NCI-H146 (cell line): ENCODE data around the gene C5.

ENCODE experiments used
- DNase-seq: peaks from one replicate; lab custom pipeline; 2025; lab: John Stamatoyannopoulos, UW

The C5 gene

DNA sequence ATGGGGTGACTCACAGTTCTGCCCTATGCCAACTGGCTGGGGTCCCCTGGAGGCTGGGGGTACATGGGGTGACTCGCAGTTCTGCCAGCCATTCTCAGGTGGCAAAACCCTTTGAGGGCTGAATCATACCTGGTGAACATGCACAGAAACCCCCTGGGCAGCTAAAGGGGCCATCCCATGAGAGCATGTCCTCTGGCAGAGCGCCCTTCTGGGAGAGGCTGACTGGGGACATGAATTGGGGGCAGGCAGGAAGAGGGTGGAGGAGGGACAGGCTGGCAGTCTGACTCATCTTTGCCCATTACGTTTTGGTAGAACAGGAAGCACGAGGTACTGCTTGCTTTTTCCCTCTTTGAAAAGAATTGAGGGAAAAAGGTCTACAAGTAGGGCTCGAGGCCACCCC is 140.2 kb downstream of the C5 start:
- DNase-seq: no peak

DNA sequence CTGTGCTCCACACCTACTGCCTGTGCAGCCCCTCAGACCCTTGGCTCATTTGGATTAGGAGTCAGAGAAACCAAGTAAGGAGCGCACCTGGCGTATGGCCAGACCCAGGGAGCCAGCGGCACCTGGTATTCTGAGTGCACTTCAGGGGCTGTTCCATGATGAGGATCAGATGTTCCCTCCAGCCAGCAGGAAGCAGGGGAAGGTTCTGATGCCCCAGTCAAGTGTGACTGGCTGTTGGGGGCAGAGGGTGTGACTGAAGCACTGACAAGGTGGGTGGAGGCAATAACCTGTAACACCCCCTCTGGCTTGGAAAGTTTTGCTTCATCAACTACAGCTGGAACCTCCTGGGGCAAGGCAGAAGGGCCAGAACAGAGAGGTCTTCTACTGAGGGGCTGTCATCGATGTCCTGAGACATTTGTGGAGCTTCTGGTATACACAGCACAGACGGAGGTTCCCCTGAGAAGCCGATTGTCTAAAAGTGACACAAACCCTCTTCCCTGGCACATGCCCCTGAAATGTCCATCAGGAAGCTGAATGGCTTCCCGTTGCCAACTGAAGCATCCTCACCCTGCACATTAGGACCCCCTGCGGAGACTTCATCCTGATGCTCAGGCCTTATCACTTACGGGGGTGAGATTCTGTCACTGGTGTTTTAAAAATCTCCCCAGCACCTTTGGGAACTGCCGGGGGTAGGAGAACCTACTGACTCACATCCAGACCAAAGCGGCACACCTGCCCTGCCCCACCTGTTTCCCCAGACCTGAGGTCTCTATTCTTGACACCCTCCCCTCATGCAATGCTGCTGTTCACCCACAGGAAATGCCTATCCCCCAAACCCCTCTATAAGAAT is 144.5 kb downstream of the C5 start:
- DNase-seq: no peak

GRCh38 chr9:120904978-120905301 is 145.1 kb downstream of the C5 start:
- no peak for DNase-seq

DNA sequence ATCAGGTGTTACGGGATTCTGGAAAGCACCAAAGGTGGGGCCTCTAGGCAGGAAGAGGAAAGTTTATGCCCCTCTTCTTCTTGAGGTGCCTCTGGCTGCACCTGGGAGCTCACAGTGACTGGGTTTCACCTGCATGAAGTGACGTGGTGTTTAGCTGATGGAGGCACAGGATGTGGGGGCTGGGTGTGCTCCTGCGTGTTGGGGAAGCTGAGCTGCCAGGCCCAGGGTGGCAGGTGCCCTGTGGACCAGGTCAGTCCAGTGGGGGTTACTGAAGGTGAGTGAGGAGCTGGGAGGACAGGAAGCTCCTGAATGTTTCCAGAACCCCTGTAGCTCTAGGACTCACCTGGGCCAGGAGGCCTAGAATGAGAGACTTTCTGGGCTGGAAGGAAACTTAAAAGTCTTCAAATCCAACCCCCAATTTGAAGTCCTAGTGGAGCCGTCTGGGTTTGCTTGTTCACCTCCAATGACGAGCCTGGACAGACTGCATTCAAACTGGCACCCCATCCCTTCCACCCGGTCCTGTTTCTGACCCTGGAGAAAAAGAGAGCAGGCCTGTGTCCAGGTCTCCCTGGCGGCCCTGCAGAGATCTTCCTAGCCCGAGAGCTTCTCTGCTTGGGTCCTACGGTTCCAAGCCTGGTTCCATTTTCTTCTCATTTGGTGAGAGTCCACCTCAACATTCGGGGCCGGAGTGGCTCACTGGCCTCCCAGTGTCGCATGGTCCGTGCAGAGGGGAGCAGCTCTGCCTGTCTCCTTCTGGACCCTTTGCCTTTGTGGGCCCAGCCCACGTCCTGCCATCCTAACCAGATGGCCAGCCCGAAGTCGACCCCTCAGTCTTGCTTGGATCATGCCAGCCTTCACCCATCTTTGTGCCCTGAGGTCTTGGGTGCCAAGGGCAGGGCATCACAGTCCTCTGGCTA is 145.8 kb downstream of the C5 start:
- DNase-seq: no peak

DNA sequence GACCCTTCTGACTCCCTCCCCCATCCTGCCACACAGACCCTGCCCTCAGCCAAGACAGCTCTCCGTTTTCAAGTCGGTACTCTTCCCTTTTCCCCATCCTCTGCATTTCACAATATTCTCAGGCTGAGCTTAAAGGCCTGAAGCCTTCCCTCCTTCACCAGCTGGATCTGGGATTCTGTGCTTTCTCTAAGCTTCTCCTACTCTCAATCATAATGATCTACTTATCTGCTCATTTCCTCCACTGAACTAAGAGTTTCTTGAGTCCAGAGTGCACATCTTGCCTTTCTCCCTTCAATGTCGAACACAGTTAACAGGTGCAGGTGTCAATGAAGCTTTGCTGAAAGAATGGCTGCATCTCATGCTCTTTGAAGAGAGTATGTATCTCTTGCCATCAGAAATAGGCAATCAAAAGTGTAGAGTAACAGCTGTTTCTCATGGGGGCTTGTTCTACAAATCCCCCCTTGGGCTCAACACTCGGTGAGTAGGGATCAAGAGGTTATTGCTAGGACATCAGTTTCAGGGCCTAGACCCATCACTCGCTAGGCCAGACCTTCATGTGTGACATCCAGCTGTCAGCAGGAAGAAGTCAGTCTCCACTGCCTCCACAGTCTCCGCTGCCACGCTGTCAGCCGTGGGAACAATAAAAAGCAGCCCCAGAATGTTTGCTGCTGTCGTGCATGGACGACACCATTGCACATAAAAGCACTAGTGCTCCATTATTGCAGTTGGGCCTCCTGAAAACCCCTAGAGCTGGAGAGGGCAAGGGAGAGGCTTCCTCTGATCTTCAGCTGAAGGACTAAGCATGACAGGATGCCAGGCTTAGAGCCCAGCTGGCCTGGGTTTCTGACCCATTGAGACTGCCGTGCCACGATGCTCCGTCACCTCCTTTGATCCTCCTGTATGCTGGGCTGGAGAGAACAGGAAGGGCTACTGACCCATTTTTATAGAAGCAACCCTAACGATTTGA is 147.2 kb downstream of the C5 start:
- DNase-seq: no peak
